GM10248 (cell line): ENCODE measurements around the gene YARS1.

Source experiments
- CTCF ChIA-PET: fragments of 300-600 bp; sonication (Branson Sonifier 250); formaldehyde crosslinking; extraction: SDS; loops from one replicate; lab custom pipeline; 2021; ENCODE audit warnings: antibody characterized with exemption; lab: Yijun Ruan, JAX
- POLR2A ChIA-PET: fragments of 350-650 bp; sonication (Branson Sonifier 250); formaldehyde crosslinking; extraction: SDS; loops from one replicate; lab custom pipeline; 2020; ENCODE audit warnings: antibody characterized with exemption; lab: Yijun Ruan, JAX
- DNase-seq: peaks from one replicate; pipeline ENCODE4 v3.0.0; 2012; ENCODE audit errors: extremely low spot score
- CTCF ChIP-seq: IDR thresholded peaks from 2 replicates; pipeline ENCODE4 v1.5.1; 2012; ENCODE audit warnings: mild to moderate bottlenecking, low read depth; ENCODE audit errors: extremely low read depth, missing control alignments, control extremely low read depth

The YARS1 gene

GRCh38 chr1:32744071-32744425 lies 73.1 kb downstream of the YARS1 start:
- ChIA-PET CTCF (interaction anchor here (1.5 to 5.0 kb wide), 2 partner anchors 16 to 32 kb away, joined by 3 to 20 read pairs; no protein-coding TSS in a partner anchor), POLR2A (no interaction called here)
- DNase-seq: no peak
- no peak for TF ChIP-seq CTCF

GRCh38 chr1:32743380-32744070 lies 73.6 kb downstream of the YARS1 start:
- CTCF ChIA-PET: interaction anchor here (1.3 to 5.0 kb wide), 3 partner anchors 10 to 31 kb away, joined by 4 to 20 read pairs (median 8); no protein-coding TSS in a partner anchor
- POLR2A ChIA-PET: no interaction called here
- no peak for DNase-seq
- TF ChIP-seq CTCF: no peak

- CTCF ChIA-PET: interaction anchor here (1.3 to 5.0 kb wide), 3 partner anchors 9 to 31 kb away, joined by 4 to 20 read pairs (median 8); no protein-coding TSS in a partner anchor
- POLR2A ChIA-PET: no interaction called here
- TF ChIP-seq CTCF: no peak
- no peak for DNase-seq
These were observed 74.2 kb downstream of the YARS1 start for GRCh38 chr1:32742956-32743355.

GRCh38 chr1:32742199-32742947 lies 74.8 kb downstream of the YARS1 start:
- no peak for DNase-seq
- TF ChIP-seq CTCF: no peak
- ChIA-PET POLR2A (no interaction called here), CTCF (interaction anchor here (1.3 to 5.0 kb wide), 3 partner anchors 9 to 30 kb away, joined by 4 to 20 read pairs (median 8); no protein-coding TSS in a partner anchor)

GRCh38 chr1:32741413-32742198 lies 75.6 kb downstream of the YARS1 start:
- DNase-seq: no peak
- ChIA-PET POLR2A (no interaction called here), CTCF (interaction anchor here (1.3 to 5.0 kb wide), 3 partner anchors 8 to 30 kb away, joined by 4 to 20 read pairs (median 8); no protein-coding TSS in a partner anchor)
- TF ChIP-seq CTCF: no peak

- ChIA-PET POLR2A (no interaction called here), CTCF (no interaction called here)
- no peak for DNase-seq
These were observed 76.1 kb downstream of the YARS1 start for GRCh38 chr1:32741059-32741412.

More at GRCh38 chr1:32741059-32741412, 76.1 kb downstream of the YARS1 start:
- TF ChIP-seq CTCF: no peak
